NK-92 (cell line): ENCODE data around the gene FIBP.
A peak's percentile ranks its signal among the peaks of the same experiment; 100 is the strongest.

Experiments
- DNase-seq: peaks from one replicate; lab custom pipeline; 2025; ENCODE audit not compliant: unreplicated experiment; lab: John Stamatoyannopoulos, UW

FIBP gene

GRCh38 chr11:65860278-65861164, 27.8 kb downstream of the FIBP start, which contains the start of gene MUS81:
Gene MUS81, plus strand, starts transcription at chr11:65860433. Its CDS starts 321 bp downstream, at chr11:65860754.
- peak; percentile 68 for DNase-seq

GRCh38 chr11:65859812-65860277, 28.4 kb downstream of the FIBP start:
- no peak for DNase-seq

GRCh38 chr11:65859095-65859811, 29.0 kb downstream of the FIBP start:
- DNase-seq = peak; percentile 86

GRCh38 chr11:65858681-65859087, 29.6 kb downstream of the FIBP start:
- DNase-seq = no peak

GRCh38 chr11:65857853-65858680, 30.2 kb downstream of the FIBP start, which contains the start of gene CFL1:
Gene CFL1, minus strand, starts transcription at chr11:65858180. Its CDS starts 81 bp downstream, at chr11:65858099.
- DNase-seq = peak; percentile 77

- no peak for DNase-seq
These were observed 30.8 kb downstream of the FIBP start for GRCh38 chr11:65857500-65857852.

GRCh38 chr11:65856689-65857499, 31.4 kb downstream of the FIBP start:
- no peak for DNase-seq

- DNase-seq = no peak
These were observed 32.3 kb downstream of the FIBP start for GRCh38 chr11:65855927-65856363.

GRCh38 chr11:65854852-65855837, 33.1 kb downstream of the FIBP start:
- no peak for DNase-seq

GRCh38 chr11:65854161-65854592, 34.1 kb downstream of the FIBP start:
- DNase-seq = no peak

- no peak for DNase-seq
These were observed 34.9 kb downstream of the FIBP start for GRCh38 chr11:65853246-65853979.

- no peak for DNase-seq
These were observed 35.6 kb downstream of the FIBP start for GRCh38 chr11:65852508-65853245.

GRCh38 chr11:65851811-65852507, 36.3 kb downstream of the FIBP start:
- no peak for DNase-seq

- DNase-seq = no peak
These were observed 37.1 kb downstream of the FIBP start for GRCh38 chr11:65851083-65851579.

- no peak for DNase-seq
These were observed 37.8 kb downstream of the FIBP start for GRCh38 chr11:65850217-65851082.

GRCh38 chr11:65849771-65850216, 38.5 kb downstream of the FIBP start:
- no peak for DNase-seq
